ENCODE data around the gene SELL.
"Not testable (repeated sequence)": the region's sequence is repeated elsewhere in the genome, so short reads cannot be mapped to it uniquely, and the experiment has no call there.

Gene SELL

DNA sequence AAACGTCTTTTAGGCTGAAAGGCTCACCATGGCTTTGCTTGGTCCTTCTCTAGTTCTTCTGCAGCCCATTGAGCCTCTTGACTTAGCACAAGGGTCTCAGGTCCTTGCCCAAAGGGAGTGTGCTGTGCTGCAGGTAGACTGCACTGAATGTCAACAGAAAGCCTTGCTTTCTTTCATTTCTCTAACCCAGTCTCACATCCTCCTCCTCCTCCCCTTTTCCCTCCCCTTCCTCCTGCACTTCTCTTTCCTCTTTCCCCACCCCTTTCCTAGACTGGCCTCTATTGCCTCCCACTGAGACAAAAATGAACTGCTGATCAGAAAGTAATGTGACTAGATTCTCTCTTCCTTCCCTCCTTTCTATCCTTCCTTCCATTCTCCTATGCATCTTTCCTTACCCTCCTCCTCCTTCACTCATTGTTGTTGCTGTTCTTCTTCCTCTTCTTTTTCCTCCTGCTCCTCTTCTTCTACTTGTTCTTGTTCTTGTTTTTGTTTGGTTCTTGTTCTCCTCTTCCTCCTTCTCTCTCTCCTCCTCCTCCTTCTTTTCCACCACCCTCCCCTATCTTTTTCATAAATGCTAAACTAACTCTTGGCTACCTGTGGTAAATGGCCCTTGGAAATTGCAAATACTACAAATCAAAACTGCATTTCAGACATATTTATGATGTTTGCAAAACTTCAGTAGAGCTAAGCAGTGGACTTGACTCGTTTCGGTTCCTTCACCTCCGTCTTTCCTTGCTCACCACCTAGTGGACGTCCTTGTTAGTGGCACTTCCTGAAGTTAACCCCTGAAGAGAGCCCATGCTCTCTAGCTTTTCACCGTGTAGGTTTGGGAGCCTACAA is at the start of gene SELL:
TSS of gene SELL (minus strand) at position 152 of the 840 bp plus-strand sequence. CDS start at position 30, 122 bp downstream.
- peak; percentile 61 for DNase-seq (ENCODE audit: low read depth)

DNA sequence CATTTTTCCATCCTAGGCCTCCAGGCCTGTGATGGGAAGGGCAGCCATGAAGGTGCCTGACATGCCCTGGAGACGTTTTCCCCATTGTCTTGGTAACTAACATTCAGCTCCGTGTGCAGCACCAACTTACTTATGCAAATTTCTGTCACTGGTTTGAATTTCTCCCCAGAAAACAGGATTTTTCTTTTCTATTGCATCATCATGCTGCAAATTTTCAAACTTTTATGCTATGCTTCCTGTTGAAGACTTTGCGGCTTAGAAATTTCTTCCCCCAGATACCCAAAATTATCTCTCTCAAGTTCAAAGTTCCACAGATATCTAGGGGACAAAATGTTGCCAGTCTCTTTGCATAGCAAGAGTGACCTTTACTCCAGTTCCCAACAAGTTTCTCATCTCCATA is 47.6 kb upstream of the SELL start:
- DNase-seq (ENCODE audit: low read depth) = no peak

DNA sequence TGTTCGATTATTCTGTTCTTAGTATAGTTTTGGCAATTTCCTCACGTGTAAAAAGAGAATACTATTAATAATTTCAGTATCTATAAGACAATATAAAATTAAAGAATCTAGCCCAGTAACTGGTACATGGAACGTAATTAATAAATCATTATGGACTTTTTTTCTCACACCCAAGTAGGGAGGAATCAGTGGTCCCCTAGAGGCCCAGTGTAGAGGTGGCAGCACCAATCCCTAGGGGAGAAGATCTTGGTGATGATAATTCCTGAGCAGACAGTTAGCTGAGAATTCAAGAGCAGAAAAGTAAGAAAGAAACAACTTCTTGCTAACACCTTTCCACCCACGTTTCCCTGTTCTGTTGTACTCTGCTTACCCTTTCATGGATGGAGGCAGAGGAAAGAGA is 42.1 kb upstream of the SELL start:
- no peak for DNase-seq (ENCODE audit: low read depth)

DNA sequence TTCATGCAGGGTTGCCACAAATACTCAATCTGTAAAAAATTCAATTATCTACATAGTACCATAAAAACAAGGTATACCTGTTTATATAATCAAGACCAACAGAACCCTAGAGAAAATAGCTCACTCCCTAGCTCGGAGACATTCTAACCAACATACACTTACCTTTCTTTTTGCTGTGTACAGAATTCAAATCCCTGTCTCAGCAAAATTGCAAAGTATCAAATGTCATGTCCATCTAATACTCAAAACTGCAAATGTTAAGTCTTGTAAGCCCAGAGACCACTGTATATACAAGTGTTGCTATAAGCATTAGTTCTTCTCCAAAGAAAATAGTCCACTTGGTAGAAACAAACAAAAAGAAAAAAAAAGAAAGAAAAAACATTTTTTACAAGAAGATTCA is 38.6 kb upstream of the SELL start:
- no peak for DNase-seq (ENCODE audit: low read depth)

DNA sequence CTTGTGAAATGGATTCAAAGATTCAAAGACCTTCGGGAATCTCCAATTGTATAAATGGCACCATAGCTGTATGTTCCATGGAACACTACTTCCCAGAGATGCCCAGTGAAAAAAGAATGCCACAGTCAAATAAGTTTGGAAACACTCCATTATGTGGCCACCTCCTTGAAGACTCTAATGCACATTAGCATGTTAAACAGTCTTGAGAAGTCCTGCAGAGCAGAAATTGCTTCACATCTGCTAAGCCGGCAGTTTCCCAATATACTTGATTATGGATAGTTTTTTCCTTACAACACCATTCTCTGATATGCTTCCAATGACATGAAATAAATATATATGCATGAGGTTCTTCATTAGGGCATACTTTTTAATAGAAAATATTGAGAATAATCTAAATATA is 35.1 kb upstream of the SELL start:
- no peak for DNase-seq (ENCODE audit: low read depth)

DNA sequence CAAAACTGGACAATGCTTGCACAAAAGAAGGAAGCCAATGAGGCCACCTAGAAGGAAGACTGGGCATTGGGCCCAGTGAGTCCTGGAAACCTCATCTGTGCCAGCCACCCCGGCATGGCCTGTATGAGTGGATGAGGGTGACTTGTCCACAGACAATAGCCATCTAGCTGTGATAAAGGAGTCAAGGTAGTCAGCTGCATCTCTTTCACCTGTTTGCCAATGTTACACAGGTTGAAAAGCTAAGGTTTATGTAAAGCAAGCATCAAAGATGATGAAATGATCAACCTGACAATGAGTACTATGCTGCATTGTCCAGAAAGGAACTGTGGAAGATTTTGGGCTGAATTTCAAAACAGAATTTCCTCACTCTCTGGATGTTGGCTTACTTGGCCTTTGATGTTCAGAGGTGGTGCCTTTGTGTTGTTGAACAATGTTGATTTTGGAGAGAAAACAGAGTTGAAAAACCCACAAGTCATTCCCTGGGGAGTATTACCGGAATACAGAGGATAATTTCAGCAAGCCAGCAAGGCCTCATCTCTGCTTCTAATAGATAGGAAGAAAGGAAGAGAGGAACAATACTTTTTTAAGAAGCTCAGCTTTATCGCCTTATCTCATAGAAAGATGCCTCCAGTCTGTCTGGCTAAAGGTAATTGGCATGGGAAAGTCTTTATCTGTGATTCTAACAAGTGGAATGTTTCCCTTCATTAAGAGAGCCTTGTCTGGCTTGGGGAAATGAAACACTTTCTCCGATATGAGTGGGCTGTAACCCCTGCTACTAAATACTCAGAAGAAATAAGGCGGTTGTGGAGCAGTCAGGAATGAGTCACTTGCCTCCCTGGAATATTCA is 33.8 kb upstream of the SELL start:
- no peak for DNase-seq (ENCODE audit: low read depth)

DNA sequence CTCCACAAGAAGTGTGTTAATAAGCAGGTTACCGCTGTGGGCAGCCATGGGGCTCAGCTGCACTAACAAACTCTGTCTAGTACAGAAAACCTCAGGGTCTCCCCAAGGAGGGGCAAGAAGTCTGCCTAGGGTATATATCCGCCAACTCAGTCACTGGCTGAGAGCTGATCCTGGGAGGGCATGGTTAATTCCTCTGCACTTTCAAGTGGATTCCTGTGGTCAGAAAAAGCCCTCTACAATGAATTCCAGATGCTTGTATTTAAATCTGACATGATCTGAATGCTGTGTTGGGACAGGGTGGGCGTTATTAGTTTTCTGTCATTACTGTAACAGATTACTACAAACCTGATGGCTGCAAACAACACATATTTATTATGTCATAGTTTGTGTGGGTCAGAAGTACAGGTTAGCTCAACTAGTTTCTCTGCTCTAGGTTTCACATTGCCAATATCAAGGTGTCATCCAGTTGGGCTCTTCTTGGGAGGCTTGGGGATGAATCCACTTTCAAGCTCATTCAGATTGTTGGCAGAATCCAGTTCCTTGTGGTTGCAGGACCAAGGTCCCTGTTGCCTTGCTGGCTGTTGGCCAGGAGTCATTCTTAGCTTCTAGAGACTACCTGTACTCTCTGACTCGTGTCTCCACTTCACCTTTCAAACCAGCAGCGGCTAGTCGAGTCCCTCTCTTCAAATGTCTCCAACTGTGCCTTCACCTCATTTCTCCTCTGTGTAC is 30.4 kb upstream of the SELL start:
- no peak for DNase-seq (ENCODE audit: low read depth)

DNA sequence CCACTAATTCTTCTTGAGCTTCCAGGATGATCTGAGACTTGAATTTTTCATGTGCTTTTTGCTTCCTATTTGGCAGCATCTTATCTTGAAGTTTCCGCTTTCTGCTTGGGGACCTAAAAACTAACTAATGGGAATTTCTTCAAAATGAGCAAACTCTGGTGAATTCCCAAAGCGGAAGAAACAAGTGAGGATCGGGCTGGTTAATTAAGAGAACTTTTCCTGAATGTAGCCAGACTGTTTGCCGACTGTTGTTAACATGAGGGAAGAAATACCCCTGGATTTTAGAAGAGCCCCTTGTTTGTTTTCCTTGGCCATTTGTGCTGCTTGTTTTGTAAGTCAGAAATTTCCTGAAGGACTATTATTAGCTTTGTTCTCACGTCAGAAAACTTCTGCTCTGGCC is 28.6 kb upstream of the SELL start:
- DNase-seq (ENCODE audit: low read depth) = no peak

DNA sequence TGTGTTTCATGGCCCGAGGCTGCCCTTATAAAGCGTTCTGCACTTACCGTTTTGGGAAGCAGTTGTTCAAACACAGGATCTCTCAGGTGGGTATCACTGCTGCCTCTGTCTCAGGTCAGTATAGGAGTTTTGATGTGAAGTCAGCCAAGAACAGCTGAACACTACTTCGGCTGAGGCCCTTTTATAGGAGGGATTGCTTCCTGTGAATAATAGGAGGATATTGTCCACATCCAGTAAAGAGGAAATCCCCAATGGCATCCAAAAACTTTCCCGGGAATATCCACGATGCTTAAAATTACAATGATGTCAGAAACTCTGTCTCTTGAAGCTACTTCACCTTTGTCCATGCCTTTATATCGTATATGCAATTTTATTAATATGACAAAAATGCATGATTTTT is 22.5 kb upstream of the SELL start, which contains the start of gene SELE:
TSS of gene SELE (minus strand) at position 156 of the 400 bp plus-strand sequence. CDS start 467 bp downstream, outside the sequence.
- DNase-seq (ENCODE audit: low read depth) = no peak

DNA sequence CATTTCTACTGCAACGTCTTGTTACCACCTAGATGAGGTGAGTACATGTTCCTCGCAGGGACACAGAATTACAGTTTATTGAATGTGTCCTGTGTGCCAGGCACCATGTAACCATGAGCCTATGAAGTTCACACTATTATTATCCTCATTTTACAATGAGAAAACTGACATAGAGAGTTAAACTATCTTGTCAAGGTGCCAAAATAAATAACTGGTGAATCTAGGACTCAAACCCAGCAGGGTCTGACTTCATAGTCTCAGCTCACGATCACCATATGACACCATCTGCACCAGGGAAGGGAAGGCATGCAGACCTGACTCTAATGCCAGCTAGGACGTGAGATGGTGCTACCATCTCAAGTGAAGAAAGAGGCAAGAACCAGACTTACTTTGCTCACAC is 20.0 kb upstream of the SELL start:
- DNase-seq (ENCODE audit: low read depth) = no peak

DNA sequence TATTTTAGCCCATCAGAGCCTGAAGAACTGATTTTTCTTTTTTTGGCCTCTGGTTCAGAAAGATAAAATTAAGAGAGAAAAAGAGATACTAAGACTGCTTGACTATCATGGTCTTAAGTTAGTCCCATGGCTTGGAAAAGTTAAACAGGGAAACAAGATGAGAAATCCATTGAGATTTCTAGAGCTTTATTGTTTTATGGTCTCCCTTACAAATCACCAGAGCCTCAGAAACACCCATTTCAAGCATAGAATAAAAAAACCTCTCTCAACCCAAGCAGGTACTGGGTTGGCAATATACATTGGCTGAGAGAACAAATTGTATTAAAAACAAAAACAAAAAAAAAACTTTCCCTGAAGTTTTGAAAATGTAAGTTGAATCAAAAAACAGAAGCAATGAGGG is 18.6 kb upstream of the SELL start:
- DNase-seq (ENCODE audit: low read depth) = no peak

DNA sequence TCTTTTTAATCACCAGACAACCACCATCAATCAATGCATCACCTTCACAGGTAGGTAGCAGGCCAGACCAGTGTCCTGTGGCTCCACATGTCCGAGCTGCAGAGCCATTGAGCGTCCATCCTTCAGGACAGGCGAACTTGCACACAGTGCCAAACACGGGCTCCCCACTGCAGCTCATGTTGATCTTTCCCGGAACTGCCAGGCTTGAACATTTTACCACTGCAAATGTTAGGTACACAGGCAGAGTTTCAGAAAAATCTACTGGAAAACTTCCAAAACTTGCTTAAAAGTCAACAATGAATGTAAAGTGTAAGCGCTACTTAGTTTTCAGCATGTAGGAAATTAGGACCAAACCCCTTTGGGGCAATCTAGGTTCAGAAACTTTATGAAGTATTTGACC is 15.9 kb upstream of the SELL start:
- no peak for DNase-seq (ENCODE audit: low read depth)

DNA sequence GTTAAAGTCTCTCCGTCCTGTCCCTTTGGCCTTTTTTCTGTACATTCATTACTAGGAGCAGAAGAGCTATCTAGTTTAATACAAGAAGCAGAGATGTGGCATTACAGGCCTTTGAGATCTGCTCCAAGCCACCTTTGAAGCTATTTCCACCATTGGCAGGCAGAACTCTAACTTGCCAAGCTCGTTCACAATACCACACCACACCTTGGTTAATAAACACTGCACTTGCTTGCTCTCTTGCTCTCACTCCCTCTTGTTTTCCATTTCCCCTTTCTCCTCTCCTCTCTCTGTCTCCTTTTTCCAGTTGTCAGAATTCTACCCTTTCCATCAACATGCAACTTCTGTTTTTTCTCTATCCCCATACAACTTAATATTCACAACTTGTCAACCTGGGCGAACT is 15.4 kb upstream of the SELL start:
- no peak for DNase-seq (ENCODE audit: low read depth)

DNA sequence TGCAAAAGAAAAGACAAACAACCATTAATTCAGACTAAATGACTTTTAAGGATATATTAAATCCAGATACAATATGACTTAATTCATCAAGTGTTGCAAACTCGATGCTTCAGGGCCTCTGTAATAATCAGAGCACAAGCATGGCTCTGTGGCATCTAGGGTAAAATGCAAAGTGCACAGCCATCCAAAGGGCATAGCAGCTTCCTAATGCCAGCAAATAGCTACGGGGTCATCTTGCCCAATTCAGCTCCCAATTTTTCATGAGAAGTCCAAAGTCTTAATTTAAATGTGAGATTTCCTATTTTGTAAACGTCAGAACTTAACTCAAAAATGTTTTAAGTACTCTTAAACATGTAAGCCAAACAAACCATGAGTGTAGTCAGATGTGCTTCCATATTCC is 14.5 kb upstream of the SELL start:
- no peak for DNase-seq (ENCODE audit: low read depth)

DNA sequence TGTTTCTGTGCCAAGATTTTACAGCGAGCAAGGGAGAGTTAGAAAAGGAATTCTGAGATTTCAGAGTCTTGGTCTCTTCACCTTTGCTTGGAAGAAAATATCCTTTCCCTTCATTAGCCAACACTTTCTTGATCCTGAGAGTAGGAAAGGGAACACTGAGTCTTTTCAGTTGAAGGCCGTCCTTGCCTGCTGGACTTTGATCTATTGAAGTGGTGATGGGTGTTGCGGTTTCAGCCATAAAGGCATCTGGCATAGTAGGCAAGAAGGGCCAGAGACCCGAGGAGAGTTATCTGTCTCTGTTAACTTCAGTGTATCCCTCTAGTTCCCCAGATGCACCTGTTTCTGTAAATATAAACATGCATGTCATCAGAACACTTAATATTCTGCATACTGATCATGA is 12.7 kb upstream of the SELL start:
- no peak for DNase-seq (ENCODE audit: low read depth)

DNA sequence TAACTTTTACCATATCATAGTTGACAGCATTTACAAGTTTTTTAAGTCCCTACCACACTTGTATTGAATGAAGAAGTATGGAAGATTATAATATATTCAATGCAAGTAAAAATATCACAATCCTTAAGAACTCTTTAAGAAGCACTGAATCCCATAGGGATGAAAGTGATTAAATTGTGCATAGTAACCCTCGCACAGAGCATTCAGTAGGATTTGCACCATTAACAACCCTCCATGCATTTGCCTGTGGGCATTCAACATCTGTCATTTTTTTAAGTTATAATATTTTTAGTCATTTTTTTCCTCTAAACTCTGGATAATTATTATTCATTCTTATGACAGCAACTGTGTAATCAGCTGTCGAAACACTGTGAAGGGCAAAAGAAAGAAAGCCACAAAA is 12.3 kb upstream of the SELL start:
- DNase-seq (ENCODE audit: low read depth) = no peak

DNA sequence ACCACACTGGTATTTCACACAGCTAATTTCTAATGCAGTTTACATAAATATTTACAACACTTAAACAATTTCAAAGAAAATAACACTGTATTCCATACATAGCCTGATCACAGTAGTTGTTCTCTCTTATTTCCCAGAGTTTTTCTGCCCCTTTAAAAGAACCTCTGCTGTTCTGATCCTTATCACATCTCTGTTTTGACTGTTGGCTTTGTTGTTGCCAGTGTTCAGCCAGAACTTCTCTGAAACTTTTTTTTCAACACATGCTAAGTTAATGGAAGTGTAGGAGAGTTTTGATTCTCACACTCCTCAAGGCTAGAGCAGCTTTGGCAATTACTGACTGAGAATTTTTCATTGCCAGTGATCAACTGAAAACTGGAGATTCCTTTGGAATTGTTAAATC is 11.4 kb upstream of the SELL start:
- DNase-seq (ENCODE audit: low read depth) = no peak

DNA sequence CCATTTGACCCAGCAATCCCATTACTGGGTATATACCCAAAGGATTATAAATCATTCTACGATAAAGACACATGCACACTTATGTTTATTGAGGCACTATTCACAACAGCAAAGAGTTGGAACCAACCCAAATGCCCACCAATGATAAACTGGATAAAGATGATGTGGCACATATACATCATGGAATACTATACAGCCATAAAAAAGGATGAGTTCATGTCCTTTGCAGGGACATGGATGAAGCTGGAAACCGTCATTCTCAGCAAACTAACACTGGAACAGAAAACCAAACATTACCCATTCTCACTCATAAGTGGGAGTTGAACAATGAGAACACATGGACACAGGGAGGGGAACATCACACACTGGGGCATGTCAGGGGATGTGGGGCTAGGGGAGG is 3.7 kb upstream of the SELL start:
- DNase-seq (ENCODE audit: low read depth) = not testable (repeated sequence)

DNA sequence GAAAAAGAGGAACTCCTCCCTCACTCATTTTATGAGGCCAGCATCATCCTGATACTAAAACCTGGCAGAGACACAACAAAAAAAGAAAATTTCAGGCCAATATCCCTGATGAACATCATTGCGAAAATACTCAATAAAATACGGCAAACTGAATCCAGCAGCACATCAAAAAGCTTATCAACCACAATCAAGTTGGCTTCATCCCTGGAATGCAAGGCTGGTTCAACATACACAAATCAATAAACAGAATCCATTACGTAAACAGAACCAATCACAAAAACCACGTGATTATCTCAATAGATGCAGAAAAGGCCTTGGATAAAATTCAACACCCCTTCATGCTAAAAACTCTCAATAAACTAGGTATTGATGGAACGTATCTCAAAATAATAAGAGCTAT is 1.7 kb upstream of the SELL start:
- DNase-seq (ENCODE audit: low read depth) = not testable (repeated sequence)

DNA sequence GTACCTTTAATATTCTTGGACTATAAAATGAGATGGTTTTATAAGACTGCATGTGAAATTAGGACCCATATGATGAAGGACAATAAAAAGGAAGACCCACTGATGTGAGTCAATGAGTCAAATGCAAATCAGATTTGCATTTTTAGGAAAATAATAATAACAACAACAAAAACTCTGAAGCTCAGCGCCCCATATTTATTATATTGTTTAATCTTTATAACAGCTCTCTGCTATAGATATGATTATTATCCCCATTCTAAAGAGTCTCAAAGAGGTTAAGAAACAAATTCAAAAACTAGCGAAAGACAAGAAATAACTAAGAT is 850 bp upstream of the SELL start:
- DNase-seq (ENCODE audit: low read depth) = no peak

DNA sequence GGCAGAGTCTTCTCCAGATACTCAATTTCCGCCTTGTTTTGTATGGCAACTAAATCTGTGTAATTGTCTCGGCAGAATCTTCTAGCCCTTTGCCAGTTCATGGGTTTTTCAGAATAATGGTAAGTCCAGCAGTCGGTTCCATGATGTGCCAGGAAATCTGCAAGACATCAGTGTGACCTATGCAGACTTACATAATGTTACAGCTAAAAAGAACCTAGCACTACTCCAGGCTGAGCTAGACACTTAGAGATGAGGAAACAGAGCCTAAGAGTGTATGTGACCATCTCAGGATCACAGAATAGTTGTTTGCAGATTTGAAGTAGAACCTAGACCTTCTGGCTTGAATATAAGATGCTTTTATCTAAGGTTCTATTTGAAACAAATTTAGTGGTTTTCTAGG is 2.8 kb downstream of the SELL start:
- DNase-seq (ENCODE audit: low read depth) = no peak

DNA sequence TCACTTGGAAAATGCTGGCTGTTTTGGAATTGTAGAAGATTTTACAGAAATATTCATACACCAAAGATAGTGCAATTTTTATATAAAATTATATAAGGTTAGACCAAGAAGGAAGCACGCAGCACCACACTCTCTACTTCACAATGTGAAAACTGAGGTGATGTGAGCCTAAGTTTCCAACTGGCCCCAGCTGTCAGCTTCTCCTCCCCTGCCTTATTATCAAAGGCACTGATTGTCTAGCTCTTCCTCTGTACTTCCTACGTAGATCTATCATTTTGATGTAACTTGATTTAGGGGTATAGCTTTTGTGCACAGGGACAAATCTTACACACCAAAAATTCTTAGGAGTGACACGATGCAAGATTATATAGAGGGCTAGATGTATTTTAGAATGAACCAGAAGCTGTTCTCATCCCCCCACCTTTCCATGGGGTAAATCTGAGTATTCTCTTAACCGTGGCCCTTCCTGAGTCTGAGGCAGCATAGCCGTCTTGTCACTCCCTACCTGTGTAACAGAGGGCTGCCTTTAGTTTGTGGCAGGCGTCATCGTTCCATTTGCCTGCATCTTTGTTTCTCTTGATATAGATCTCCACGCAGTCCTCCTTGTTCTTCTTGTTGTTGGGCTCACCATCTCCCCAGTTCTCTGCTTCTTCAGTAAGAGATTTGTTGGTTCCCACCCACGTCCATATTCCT is 3.4 kb downstream of the SELL start:
- DNase-seq (ENCODE audit: low read depth) = no peak
